ENCODE data around the gene RPS6KB1. TPM values are rescaled to one million over a fixed set of nuclear protein-coding genes. Genes with fewer than 3 reads are reported as not detected.

Gene RPS6KB1
- polyA plus RNA-seq, 1 donor (not counting 4 experiments of a cell fraction or from before 2014, with no cell fraction given): 19.7 TPM

DNA sequence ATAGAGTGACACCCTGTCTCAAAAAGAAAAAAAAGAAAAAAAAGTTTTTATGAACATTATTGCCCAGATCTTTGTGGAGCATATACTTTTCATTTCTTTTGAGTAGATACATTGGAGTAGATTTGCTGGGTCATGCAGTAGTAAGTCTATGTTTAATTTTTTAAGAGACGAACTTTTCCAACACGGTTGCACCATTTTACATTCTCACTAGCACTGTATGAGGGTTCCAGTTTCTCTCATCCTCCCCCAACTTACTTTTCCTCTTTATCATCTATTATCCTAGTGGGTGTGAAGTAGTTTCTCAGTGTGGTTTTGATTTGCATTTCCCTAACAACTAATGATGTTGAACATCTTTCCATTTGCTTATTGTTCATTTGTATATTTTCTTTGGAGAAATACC lies 10.5 kb downstream of the RPS6KB1 start:
- TF ChIP-seq, protein P1, sequence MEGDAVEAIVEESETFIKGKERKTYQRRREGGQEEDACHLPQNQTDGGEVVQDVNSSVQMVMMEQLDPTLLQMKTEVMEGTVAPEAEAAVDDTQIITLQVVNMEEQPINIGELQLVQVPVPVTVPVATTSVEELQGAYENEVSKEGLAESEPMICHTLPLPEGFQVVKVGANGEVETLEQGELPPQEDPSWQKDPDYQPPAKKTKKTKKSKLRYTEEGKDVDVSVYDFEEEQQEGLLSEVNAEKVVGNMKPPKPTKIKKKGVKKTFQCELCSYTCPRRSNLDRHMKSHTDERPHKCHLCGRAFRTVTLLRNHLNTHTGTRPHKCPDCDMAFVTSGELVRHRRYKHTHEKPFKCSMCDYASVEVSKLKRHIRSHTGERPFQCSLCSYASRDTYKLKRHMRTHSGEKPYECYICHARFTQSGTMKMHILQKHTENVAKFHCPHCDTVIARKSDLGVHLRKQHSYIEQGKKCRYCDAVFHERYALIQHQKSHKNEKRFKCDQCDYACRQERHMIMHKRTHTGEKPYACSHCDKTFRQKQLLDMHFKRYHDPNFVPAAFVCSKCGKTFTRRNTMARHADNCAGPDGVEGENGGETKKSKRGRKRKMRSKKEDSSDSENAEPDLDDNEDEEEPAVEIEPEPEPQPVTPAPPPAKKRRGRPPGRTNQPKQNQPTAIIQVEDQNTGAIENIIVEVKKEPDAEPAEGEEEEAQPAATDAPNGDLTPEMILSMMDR (optimal IDR thresholded peaks at IDR 0.05 in 1 of 3, IDR thresholded peaks at IDR 0.05 in 1 of 3, conservative IDR thresholded peaks at IDR 0.05 in 1 of 3; ENCODE audit: extremely low read depth in 1 of 3, insufficient read depth in 2 of 3, low read length in 3 of 3): no peak
- TF ChIP-seq EZH2 (IDR thresholded peaks at IDR 0.05; ENCODE audit: low read length): no peak
- H2AFZ ChIP-seq (ENCODE audit: control insufficient read depth, low read length): no peak overlapping the region
- no peak overlapping the region for H3K27ac ChIP-seq (ENCODE audit: control insufficient read depth, insufficient read depth, low read length)
- H3K36me3 ChIP-seq (ENCODE audit: control insufficient read depth in 2 of 2, extremely low read depth in 1 of 2, insufficient read depth in 2 of 2, low read length in 2 of 2): peaks cover 0 to 3% of the 10 kb centered on the region in 2 experiments
- dilution Hi-C loops (cut with MboI; ENCODE audit: extremely low pct_ligation_motif_present, low sequenced_read_pairs): no loop called here
- no peak overlapping the region for H3K4me3 ChIP-seq (ENCODE audit: control insufficient read depth in 2 of 3, extremely low read depth in 1 of 3, insufficient read depth in 2 of 3, low read depth in 1 of 3, low read length in 3 of 3)
- no peak overlapping the region for H3K9ac ChIP-seq (ENCODE audit: control insufficient read depth, extremely low read depth, insufficient read depth, low read length)
- no peaks in the 10 kb centered on the region for H3K27me3 ChIP-seq (ENCODE audit: control insufficient read depth, extremely low read depth, insufficient read depth, low read length)
- no peaks in the 10 kb centered on the region for H3K4me1 ChIP-seq (ENCODE audit: control insufficient read depth, extremely low read depth, insufficient read depth, low read length)
- H3K79me2 ChIP-seq (ENCODE audit: control insufficient read depth, insufficient read depth, low read length): peaks cover 81% of the 10 kb centered on the region
- H4K20me1 ChIP-seq (ENCODE audit: control insufficient read depth, extremely low read depth, insufficient read depth, low read length): no peaks in the 10 kb centered on the region
- FAIRE-seq (no peak), DNase-seq (ENCODE audit: low read depth, low spot score) (no peak)
- no peaks in the 10 kb centered on the region for H3K9me3 ChIP-seq (ENCODE audit: control insufficient read depth, low read depth, low read length)
- no peaks in the 10 kb centered on the region for H3K9me1 ChIP-seq (ENCODE audit: control insufficient read depth, extremely low read depth, insufficient read depth, low read length)
- H3K4me2 ChIP-seq (ENCODE audit: control insufficient read depth, extremely low read depth, insufficient read depth, low read depth, low read length): no peak overlapping the region

DNA sequence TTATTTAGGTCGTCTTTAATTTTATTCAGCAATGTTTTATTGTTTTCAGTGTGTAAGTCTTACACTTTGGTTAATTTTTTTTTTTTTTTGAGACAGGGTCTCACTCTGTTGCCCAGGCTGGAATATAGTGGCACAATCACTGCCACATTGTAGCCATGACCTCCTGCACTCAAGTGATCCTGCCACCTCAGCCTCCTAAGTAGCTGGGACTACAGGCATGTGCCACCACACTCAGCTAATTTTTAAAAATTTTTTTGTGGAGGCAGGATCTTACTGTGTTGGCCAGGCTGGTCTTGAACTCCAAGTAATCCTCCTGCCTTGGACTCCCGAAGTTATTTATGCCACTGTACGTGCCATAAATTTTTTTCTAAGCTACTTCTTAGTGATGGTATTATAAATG lies 14.5 kb downstream of the RPS6KB1 start:
- FAIRE-seq (no peak), DNase-seq (ENCODE audit: low read depth, low spot score) (no peak)
- dilution Hi-C loops (cut with MboI; ENCODE audit: extremely low pct_ligation_motif_present, low sequenced_read_pairs): no loop called here
- Histone ChIP-seq H4K20me1 (ENCODE audit: control insufficient read depth, extremely low read depth, insufficient read depth, low read length) (no peaks in the 10 kb centered on the region), H3K27ac (ENCODE audit: control insufficient read depth, insufficient read depth, low read length) (no peak overlapping the region), H3K4me3 (ENCODE audit: control insufficient read depth in 2 of 3, extremely low read depth in 1 of 3, insufficient read depth in 2 of 3, low read depth in 1 of 3, low read length in 3 of 3) (no peak overlapping the region), H3K27me3 (ENCODE audit: control insufficient read depth, extremely low read depth, insufficient read depth, low read length) (no peaks in the 10 kb centered on the region), H2AFZ (ENCODE audit: control insufficient read depth, low read length) (no peak overlapping the region), H3K79me2 (ENCODE audit: control insufficient read depth, insufficient read depth, low read length) (peaks cover 48% of the 10 kb centered on the region), H3K9me3 (ENCODE audit: control insufficient read depth, low read depth, low read length) (no peaks in the 10 kb centered on the region), H3K4me1 (ENCODE audit: control insufficient read depth, extremely low read depth, insufficient read depth, low read length) (no peaks in the 10 kb centered on the region), H3K36me3 (ENCODE audit: control insufficient read depth in 2 of 2, extremely low read depth in 1 of 2, insufficient read depth in 2 of 2, low read length in 2 of 2) (peaks cover 0 to 7% of the 10 kb centered on the region in 2 experiments), H3K9ac (ENCODE audit: control insufficient read depth, extremely low read depth, insufficient read depth, low read length) (no peak overlapping the region), H3K9me1 (ENCODE audit: control insufficient read depth, extremely low read depth, insufficient read depth, low read length) (no peaks in the 10 kb centered on the region), H3K4me2 (ENCODE audit: control insufficient read depth, extremely low read depth, insufficient read depth, low read depth, low read length) (no peak overlapping the region)
- TF ChIP-seq, protein P1 (optimal IDR thresholded peaks at IDR 0.05 in 1 of 3, IDR thresholded peaks at IDR 0.05 in 1 of 3, conservative IDR thresholded peaks at IDR 0.05 in 1 of 3; ENCODE audit: extremely low read depth in 1 of 3, insufficient read depth in 2 of 3, low read length in 3 of 3): no peak
- TF ChIP-seq EZH2 (IDR thresholded peaks at IDR 0.05; ENCODE audit: low read length): no peak
